Measurements from ENCODE around the gene SLC30A10. TPM values are rescaled to one million over a fixed set of nuclear protein-coding genes. Genes with fewer than 3 reads are reported as not detected.
"Not testable (repeated sequence)": the region's sequence is repeated elsewhere in the genome, so short reads cannot be mapped to it uniquely, and the experiment has no call there.

The SLC30A10 gene
- total RNA-seq, 2 experiments from 2014 or later, result not detected

DNA sequence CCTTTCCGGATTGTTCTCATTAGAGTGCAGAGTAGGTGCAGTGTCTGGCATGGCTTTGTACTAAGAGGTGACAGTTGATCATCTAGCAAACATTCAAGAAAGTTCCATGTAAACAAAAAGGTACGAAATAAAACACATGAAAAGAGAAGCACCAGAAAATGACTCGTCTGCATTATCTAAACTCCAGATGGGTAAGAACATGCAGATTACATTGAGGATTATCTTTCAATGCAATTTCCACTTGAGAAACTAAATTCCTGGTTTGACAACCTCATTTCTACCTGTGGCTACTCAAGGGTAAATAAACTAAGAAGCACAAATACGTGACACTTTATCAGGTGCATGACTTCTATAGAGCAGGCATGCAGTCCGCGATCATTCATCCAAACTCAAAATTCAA, 17.6 kb downstream of the SLC30A10 start:
- no peak for DNase-seq
- H3K4me3 Mint-ChIP-seq, result no peak overlapping the region
- H3K27ac Mint-ChIP-seq, result no peak overlapping the region
- no peaks in the 10 kb centered on the region for H3K9me3 Mint-ChIP-seq
- peaks cover 6% of the 10 kb centered on the region for H3K27me3 Mint-ChIP-seq
- no peaks in the 10 kb centered on the region for H3K36me3 Mint-ChIP-seq
- H3K4me1 Mint-ChIP-seq, result no peaks in the 10 kb centered on the region

GRCh38 chr1:219909476-219909875, 18.9 kb downstream of the SLC30A10 start:
- no peak overlapping the region for H3K27ac Mint-ChIP-seq
- no peaks in the 10 kb centered on the region for H3K4me1 Mint-ChIP-seq
- peaks cover 6% of the 10 kb centered on the region for H3K27me3 Mint-ChIP-seq
- no peaks in the 10 kb centered on the region for H3K36me3 Mint-ChIP-seq
- no peaks in the 10 kb centered on the region for H3K9me3 Mint-ChIP-seq
- no peak for DNase-seq
- H3K4me3 Mint-ChIP-seq, result no peak overlapping the region

- H3K36me3 Mint-ChIP-seq, result no peaks in the 10 kb centered on the region
- no peaks in the 10 kb centered on the region for H3K4me1 Mint-ChIP-seq
- no peak overlapping the region for H3K4me3 Mint-ChIP-seq
- peaks cover 6% of the 10 kb centered on the region for H3K27me3 Mint-ChIP-seq
- no peak overlapping the region for H3K27ac Mint-ChIP-seq
- H3K9me3 Mint-ChIP-seq, result no peaks in the 10 kb centered on the region
- DNase-seq, result no peak
Measured at GRCh38 chr1:219908170-219908569, 20.2 kb downstream of the SLC30A10 start.

DNA sequence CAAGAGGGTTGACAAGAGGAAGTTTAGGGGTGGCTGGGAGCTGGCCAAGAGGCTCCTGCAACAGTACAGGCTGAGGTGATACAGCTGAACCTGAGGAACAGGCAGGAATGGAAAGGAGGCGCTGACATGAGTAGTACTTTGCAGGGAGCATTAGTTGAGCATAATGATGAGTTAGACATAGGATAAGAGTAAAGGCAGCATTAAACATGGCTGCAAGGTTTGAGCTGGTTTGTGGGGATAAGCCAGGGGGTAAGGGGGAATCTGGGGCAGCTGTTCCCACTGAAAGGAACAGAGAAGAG, 20.6 kb downstream of the SLC30A10 start:
- Mint-ChIP-seq H3K9me3 (no peaks in the 10 kb centered on the region), H3K27ac (no peak overlapping the region), H3K36me3 (no peaks in the 10 kb centered on the region), H3K27me3 (peaks cover 6% of the 10 kb centered on the region), H3K4me1 (no peaks in the 10 kb centered on the region), H3K4me3 (no peak overlapping the region)
- no peak for DNase-seq

DNA sequence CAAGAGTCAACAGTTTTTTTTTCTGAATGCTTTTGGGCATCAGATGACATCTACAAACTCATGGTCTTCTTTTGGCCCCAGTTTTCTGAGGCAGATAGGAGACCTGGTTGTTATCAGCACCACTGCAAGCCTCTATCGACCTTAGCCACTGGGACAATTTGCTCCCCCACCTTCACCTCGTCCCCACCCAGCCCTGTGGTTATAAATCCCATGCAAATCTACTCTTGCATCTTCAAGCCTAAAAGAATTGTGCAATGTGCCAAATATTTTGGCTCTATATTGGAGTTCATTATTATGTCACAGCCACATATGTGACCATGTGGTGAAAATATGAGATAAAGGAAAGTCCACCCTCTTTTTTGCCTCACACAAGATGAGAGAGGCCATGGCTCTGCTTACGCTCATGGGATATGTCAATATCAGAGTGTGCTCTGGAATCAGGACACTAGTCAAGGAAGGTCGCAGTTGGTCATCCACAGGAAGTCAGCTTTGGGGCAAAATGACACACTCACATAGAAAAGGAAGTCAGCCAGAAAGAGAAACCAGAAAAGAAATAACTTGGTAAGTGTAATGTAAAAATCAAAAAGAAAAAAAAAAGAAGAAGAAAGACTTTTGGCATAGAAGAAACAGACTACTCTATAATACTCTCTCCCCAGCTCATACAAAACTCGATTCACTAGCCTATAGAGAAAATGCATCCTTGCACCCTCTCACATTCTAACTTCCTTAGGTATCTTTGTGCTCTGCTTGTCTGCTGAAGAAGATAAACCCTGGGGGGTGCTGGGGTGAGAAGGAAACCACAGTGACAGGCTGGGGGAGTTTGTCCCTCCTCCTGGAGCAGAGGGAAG, 21.2 kb downstream of the SLC30A10 start:
- Mint-ChIP-seq H3K4me1 (no peaks in the 10 kb centered on the region), H3K27me3 (peaks cover 6% of the 10 kb centered on the region), H3K27ac (no peak overlapping the region), H3K36me3 (no peaks in the 10 kb centered on the region), H3K4me3 (no peak overlapping the region), H3K9me3 (no peaks in the 10 kb centered on the region)
- DNase-seq, result no peak

DNA sequence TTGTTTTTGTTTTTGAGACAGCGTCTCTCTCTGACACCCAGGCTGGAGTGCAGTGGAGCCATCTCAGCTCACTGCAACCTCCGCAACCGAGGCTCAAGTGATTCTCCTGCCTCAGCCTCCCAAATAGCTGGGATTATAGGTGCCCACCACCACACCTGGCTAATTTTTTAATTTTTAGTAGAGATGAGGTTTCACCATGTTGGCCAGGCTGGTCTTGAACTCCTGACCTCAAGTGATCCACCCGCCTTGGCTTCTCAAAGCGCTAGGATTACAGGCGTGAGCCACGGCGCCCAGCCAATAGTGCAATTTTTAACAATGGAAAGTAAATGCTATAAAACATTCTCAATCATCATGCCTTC, 21.8 kb downstream of the SLC30A10 start:
- H3K27me3 Mint-ChIP-seq, H3K36me3 Mint-ChIP-seq, DNase-seq, H3K4me3 Mint-ChIP-seq, H3K4me1 Mint-ChIP-seq, H3K9me3 Mint-ChIP-seq, H3K27ac Mint-ChIP-seq: not testable (repeated sequence)

GRCh38 chr1:219905524-219905923, 22.8 kb downstream of the SLC30A10 start:
- Mint-ChIP-seq H3K27ac (no peak overlapping the region), H3K36me3 (no peaks in the 10 kb centered on the region), H3K27me3 (peaks cover 6% of the 10 kb centered on the region), H3K9me3 (no peaks in the 10 kb centered on the region), H3K4me3 (no peak overlapping the region), H3K4me1 (no peaks in the 10 kb centered on the region)
- no peak for DNase-seq

- Mint-ChIP-seq H3K9me3 (no peaks in the 10 kb centered on the region), H3K4me3 (no peak overlapping the region), H3K4me1 (no peaks in the 10 kb centered on the region), H3K27ac (no peak overlapping the region), H3K36me3 (no peaks in the 10 kb centered on the region), H3K27me3 (peaks cover 6% of the 10 kb centered on the region)
- no peak for DNase-seq
Measured at GRCh38 chr1:219904934-219905333, 23.4 kb downstream of the SLC30A10 start.

DNA sequence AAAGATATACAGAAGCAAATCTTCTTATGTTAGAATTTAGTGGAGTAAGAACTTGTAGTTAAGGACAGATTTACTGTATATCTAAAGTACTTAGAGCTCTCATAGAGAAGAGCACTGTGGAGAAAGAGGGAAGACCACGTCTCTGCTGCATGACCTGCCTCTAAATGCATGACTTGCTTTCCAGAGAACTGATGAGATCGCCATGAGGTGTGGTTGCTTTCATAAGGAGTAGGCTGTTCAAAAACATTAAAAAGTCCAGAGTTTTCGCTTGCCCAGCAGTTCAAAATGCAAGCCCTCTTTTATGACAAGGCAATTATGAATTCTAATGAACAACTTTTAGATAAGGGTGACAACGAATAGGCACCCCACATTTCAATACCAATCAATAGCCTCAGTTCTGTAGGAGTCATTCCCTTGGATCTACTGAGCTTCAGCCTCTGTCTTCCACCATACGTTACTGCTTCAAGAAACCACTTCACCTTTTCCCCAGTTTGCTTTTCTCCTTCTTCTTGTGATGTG, 24.9 kb downstream of the SLC30A10 start:
- DNase-seq, result no peak
- no peaks in the 10 kb centered on the region for H3K36me3 Mint-ChIP-seq
- H3K4me3 Mint-ChIP-seq, result no peak overlapping the region
- peaks cover 6% of the 10 kb centered on the region for H3K27me3 Mint-ChIP-seq
- H3K4me1 Mint-ChIP-seq, result no peaks in the 10 kb centered on the region
- H3K27ac Mint-ChIP-seq, result no peak overlapping the region
- no peaks in the 10 kb centered on the region for H3K9me3 Mint-ChIP-seq

GRCh38 chr1:219902951-219903350, 25.4 kb downstream of the SLC30A10 start:
- Mint-ChIP-seq H3K4me1 (no peaks in the 10 kb centered on the region), H3K36me3 (no peaks in the 10 kb centered on the region), H3K27me3 (peaks cover 5% of the 10 kb centered on the region), H3K4me3 (no peak overlapping the region), H3K27ac (no peak overlapping the region), H3K9me3 (no peaks in the 10 kb centered on the region)
- no peak for DNase-seq

- Mint-ChIP-seq H3K4me1 (no peaks in the 10 kb centered on the region), H3K9me3 (no peaks in the 10 kb centered on the region), H3K36me3 (no peaks in the 10 kb centered on the region), H3K27ac (no peak overlapping the region), H3K4me3 (no peak overlapping the region), H3K27me3 (no peaks in the 10 kb centered on the region)
- no peak for DNase-seq
Measured at GRCh38 chr1:219900882-219901281, 27.5 kb downstream of the SLC30A10 start.

GRCh38 chr1:219900201-219900600, 28.2 kb downstream of the SLC30A10 start:
- no peaks in the 10 kb centered on the region for H3K27me3 Mint-ChIP-seq
- no peaks in the 10 kb centered on the region for H3K9me3 Mint-ChIP-seq
- H3K27ac Mint-ChIP-seq, result no peak overlapping the region
- no peak for DNase-seq
- H3K36me3 Mint-ChIP-seq, result no peaks in the 10 kb centered on the region
- no peaks in the 10 kb centered on the region for H3K4me1 Mint-ChIP-seq
- H3K4me3 Mint-ChIP-seq, result no peak overlapping the region

- DNase-seq, result no peak
- H3K4me3 Mint-ChIP-seq, result no peak overlapping the region
- H3K4me1 Mint-ChIP-seq, result no peaks in the 10 kb centered on the region
- no peak overlapping the region for H3K27ac Mint-ChIP-seq
- H3K27me3 Mint-ChIP-seq, result no peaks in the 10 kb centered on the region
- peaks cover 1% of the 10 kb centered on the region for H3K9me3 Mint-ChIP-seq
- H3K36me3 Mint-ChIP-seq, result no peaks in the 10 kb centered on the region
Measured at GRCh38 chr1:219898375-219898774, 30.0 kb downstream of the SLC30A10 start.

DNA sequence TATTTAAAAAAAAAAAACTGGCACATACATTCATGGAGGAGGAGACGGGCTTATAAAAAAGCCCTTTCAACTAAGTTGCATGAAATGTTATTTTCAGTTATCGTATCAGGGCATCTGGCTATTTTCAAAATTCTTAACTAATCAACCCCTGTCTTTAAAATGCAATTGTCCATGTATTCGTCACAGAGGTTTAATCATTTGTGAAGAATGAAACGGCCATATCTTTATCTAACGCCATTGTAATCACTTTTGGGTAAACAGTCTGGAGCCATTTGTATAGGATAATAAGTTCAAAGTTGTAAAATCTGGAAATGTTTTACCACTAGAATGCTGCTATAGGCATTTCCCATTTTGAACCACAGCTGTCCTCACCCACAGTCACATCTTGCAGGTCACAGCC, 30.4 kb downstream of the SLC30A10 start:
- no peak overlapping the region for H3K4me3 Mint-ChIP-seq

DNA sequence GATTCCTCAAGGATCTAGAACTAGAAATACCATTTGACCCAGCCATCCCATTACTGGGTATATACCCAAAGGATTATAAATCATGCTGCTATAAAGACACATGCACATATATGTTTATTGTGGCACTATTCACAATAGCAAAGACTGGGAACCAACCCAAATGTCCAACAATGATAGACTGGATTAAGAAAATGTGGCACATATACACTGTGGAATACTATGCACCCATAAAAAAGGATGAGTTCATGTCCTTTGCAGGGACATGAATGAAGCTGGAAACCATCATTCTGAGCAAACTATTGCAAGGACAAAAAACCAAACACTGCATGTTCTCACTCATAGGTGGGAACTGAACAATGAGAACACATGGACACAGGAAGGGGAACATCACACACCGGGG, 36.1 kb downstream of the SLC30A10 start:
- H3K4me3 Mint-ChIP-seq, H3K27ac Mint-ChIP-seq, DNase-seq, H3K9me3 Mint-ChIP-seq, H3K36me3 Mint-ChIP-seq, H3K4me1 Mint-ChIP-seq, H3K27me3 Mint-ChIP-seq: not testable (repeated sequence)

More for the DNA sequence above, 30.4 kb downstream of the SLC30A10 start:
- no peak for DNase-seq
- Mint-ChIP-seq H3K9me3 (peaks cover 1% of the 10 kb centered on the region), H3K27me3 (no peaks in the 10 kb centered on the region), H3K4me1 (no peaks in the 10 kb centered on the region), H3K36me3 (no peaks in the 10 kb centered on the region), H3K27ac (no peak overlapping the region)

DNA sequence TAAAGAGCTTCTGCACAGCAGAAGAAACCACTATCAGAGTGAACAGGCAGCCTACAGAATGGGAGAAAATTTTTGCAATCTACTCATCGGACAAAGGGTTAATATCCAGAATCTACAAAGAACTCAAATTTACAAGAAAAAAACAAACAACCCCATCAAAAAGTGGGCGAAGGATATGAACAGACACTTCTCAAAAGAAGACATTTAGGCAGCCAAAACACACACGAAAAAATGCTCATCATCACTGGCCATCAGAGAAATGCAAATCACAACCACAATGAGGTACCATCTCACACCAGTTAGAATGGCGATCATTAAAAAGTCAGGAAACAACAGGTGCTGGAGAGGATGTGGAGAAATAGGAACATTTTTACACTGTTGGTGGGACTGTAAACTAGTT, 36.5 kb downstream of the SLC30A10 start:
- H3K4me1 Mint-ChIP-seq, H3K36me3 Mint-ChIP-seq, H3K9me3 Mint-ChIP-seq, H3K4me3 Mint-ChIP-seq, H3K27ac Mint-ChIP-seq, H3K27me3 Mint-ChIP-seq, DNase-seq: not testable (repeated sequence)
